ENCODE data around the gene CDKAL1. TPM values are rescaled to one million over a fixed set of nuclear protein-coding genes. Genes with fewer than 3 reads are reported as not detected.

The CDKAL1 gene
- total and polyA plus RNA-seq, 9 of the 15 experiments (the other 6 are each of a cell fraction or from before 2014, with no cell fraction given): 11.2 to 36.3 (median 20.1) TPM

- ATAC-seq (no peak), FAIRE-seq (no peak), DNase-seq (ENCODE audit: extremely low read depth in 1 of 4, low spot score in 3 of 4) (no peak)
- H3K27me3 ChIP-seq (ENCODE audit: control insufficient read depth in 2 of 2, insufficient read depth in 2 of 2, low read length in 2 of 2): no peaks in the 10 kb centered on the region
- no peaks in the 10 kb centered on the region for H3K36me3 ChIP-seq (ENCODE audit: control insufficient read depth, insufficient read depth, low read length)
- H3K4me1 ChIP-seq (replicated peaks in 1 of 2; ENCODE audit: control insufficient read depth in 2 of 2, insufficient read depth in 2 of 2, low read length in 2 of 2): no peaks in the 10 kb centered on the region
- POLR2A ChIA-PET: no interaction called here
- in situ Hi-C loops (cut with MboI): no loop called here
- H2AFZ ChIP-seq (ENCODE audit: low read depth, low read length): no peak overlapping the region
- no peak overlapping the region for H3K9ac ChIP-seq (ENCODE audit: insufficient read depth in 1 of 2, low read depth in 2 of 2, low read length in 2 of 2)
- H3K9me1 ChIP-seq (ENCODE audit: control insufficient read depth, insufficient read depth, low read length): no peaks in the 10 kb centered on the region
- intact Hi-C loops (cut with micrococcal nuclease): no loop called here
- H3K9me3 ChIP-seq (replicated peaks; ENCODE audit: control insufficient read depth, insufficient read depth, low read depth, low read length): no peaks in the 10 kb centered on the region
- H3K27ac ChIP-seq (ENCODE audit: extremely low read depth, low read depth, low read length): no peak overlapping the region
- no peak overlapping the region for H3K4me3 ChIP-seq
- no peaks in the 10 kb centered on the region for H4K20me1 ChIP-seq (replicated peaks; ENCODE audit: control insufficient read depth, insufficient read depth, low read length)
- TF ChIP-seq ZNF407 (IDR thresholded peaks at IDR 0.05; ENCODE audit: low read depth) (no peak), ZNF707 (CRISPR knock-in tag; conservative IDR thresholded peaks at IDR 0.05) (no peak), STAT5B (CRISPR knock-in tag; IDR thresholded peaks at IDR 0.05) (no peak), DDX20 (tag; IDR thresholded peaks at IDR 0.05; ENCODE audit: low read depth) (no peak), NFIX (CRISPR knock-in tag; IDR thresholded peaks at IDR 0.05; ENCODE audit: low read depth) (no peak), ZNF174 (CRISPR knock-in tag; IDR thresholded peaks at IDR 0.05) (no peak), SMAD2 (IDR thresholded peaks at IDR 0.05; ENCODE audit: low read depth, low read length) (no peak), NFYB (IDR thresholded peaks at IDR 0.05; ENCODE audit: extremely low read depth, insufficient read length) (no peak)
- TF ChIP-seq, protein P1, sequence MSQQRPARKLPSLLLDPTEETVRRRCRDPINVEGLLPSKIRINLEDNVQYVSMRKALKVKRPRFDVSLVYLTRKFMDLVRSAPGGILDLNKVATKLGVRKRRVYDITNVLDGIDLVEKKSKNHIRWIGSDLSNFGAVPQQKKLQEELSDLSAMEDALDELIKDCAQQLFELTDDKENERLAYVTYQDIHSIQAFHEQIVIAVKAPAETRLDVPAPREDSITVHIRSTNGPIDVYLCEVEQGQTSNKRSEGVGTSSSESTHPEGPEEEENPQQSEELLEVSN (IDR thresholded peaks at IDR 0.05; ENCODE audit: borderline replicate concordance in 1 of 2, extremely low read depth in 1 of 2, insufficient read depth in 1 of 2, insufficient read length in 1 of 2, low read depth in 1 of 2, low read length in 1 of 2, poor library complexity in 1 of 2, severe bottlenecking in 1 of 2): no peak
- TF ChIP-seq, protein P2, sequence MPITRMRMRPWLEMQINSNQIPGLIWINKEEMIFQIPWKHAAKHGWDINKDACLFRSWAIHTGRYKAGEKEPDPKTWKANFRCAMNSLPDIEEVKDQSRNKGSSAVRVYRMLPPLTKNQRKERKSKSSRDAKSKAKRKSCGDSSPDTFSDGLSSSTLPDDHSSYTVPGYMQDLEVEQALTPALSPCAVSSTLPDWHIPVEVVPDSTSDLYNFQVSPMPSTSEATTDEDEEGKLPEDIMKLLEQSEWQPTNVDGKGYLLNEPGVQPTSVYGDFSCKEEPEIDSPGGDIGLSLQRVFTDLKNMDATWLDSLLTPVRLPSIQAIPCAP (CRISPR knock-in tag; IDR thresholded peaks at IDR 0.05; ENCODE audit: borderline replicate concordance): no peak
- BruUV-seq (replicated peaks): no TSS peak
- CTCF ChIA-PET (ENCODE audit: low intra/inter-chr PET ratio): no interaction called here
- no peaks in the 10 kb centered on the region for H3K79me2 ChIP-seq (ENCODE audit: control insufficient read depth, insufficient read depth, low read length)
- no peak overlapping the region for H3K4me2 ChIP-seq (ENCODE audit: insufficient read depth, low read length)
These were observed 221.4 kb downstream of the CDKAL1 start for GRCh38 chr6:20755631-20756030.

Data from K562 (cell line).